H9 (cell line): ENCODE data around the gene TADA1. TPM values are rescaled to one million over a fixed set of nuclear protein-coding genes. Genes with fewer than 3 reads are reported as not detected.

Experiments used
- DNase-seq: peaks from one replicate; pipeline ENCODE4 v3.0.0-alpha.2; 2017
- H2AFZ ChIP-seq: one replicate; pipeline ENCODE4 v1.6.1; 2013; ENCODE audit warnings: mild to moderate bottlenecking, low read length, control low read depth, moderate library complexity
- H2AK5ac ChIP-seq: 2 replicates; pipeline ENCODE4 v1.6.1; 2013; ENCODE audit warnings: low read length, control low read depth, mixed read lengths; ENCODE audit not compliant: insufficient read length
- H2BK120ac ChIP-seq: one replicate; pipeline ENCODE4 v1.6.1; 2013; ENCODE audit warnings: low read depth, mild to moderate bottlenecking, low read length, control low read depth, inconsistent platforms; ENCODE audit not compliant: poor library complexity, severe bottlenecking
- H2BK12ac ChIP-seq: 2 replicates; pipeline ENCODE4 v1.6.1; 2013; ENCODE audit warnings: low read length, control low read depth, mixed read lengths, low read depth; ENCODE audit not compliant: insufficient read length
- H2BK15ac ChIP-seq: 2 replicates; pipeline ENCODE4 v1.6.1; 2013; ENCODE audit warnings: low read depth, low read length, control low read depth
- H2BK20ac ChIP-seq: one replicate; pipeline ENCODE4 v1.6.1; 2013; ENCODE audit warnings: low read depth, mild to moderate bottlenecking, low read length, control low read depth, inconsistent platforms; ENCODE audit not compliant: poor library complexity, severe bottlenecking
- H2BK5ac ChIP-seq: 2 replicates; pipeline ENCODE4 v1.6.1; 2013; ENCODE audit warnings: low read length, control low read depth, mixed read lengths; ENCODE audit not compliant: insufficient read length
- H3K14ac ChIP-seq: 2 replicates; pipeline ENCODE4 v1.6.1; 2013; ENCODE audit warnings: low read length, control low read depth; ENCODE audit not compliant: insufficient read depth
- H3K18ac ChIP-seq: 2 replicates; pipeline ENCODE4 v1.6.1; 2013; ENCODE audit warnings: low read depth, mild to moderate bottlenecking, mixed read lengths, low read length, control low read depth; ENCODE audit not compliant: insufficient read length
- H3K23ac ChIP-seq: 2 replicates; pipeline ENCODE4 v1.6.1; 2013; ENCODE audit warnings: low read length, control low read depth, mixed read lengths, low read depth; ENCODE audit not compliant: insufficient read length
- H3K23me2 ChIP-seq: 2 replicates; pipeline ENCODE4 v1.6.1; 2013; ENCODE audit warnings: low read depth, mild to moderate bottlenecking, mixed read lengths, low read length, control low read depth; ENCODE audit not compliant: insufficient read length, poor library complexity, severe bottlenecking
- H3K27ac ChIP-seq: 2 replicates; pipeline ENCODE4 v1.5.1; 2013; ENCODE audit warnings: low read length, control low read depth, mixed read lengths, low read depth; ENCODE audit not compliant: insufficient read length
- H3K27me3 ChIP-seq: 2 replicates; pipeline ENCODE4 v1.6.1; 2013; ENCODE audit warnings: low read length, control low read depth, inconsistent platforms; ENCODE audit not compliant: insufficient read depth
- H3K4ac ChIP-seq: 2 replicates; pipeline ENCODE4 v1.6.1; 2013; ENCODE audit warnings: low read depth, mild to moderate bottlenecking, control low read depth, inconsistent platforms, low read length, moderate library complexity
- H3K4me1 ChIP-seq: 2 replicates; pipeline ENCODE4 v1.6.1; 2013; ENCODE audit warnings: low read length, control low read depth, inconsistent platforms; ENCODE audit not compliant: insufficient read depth
- H3K4me2 ChIP-seq: 2 replicates; pipeline ENCODE4 v1.6.1; 2013; ENCODE audit warnings: low read length, control low read depth, mixed read lengths; ENCODE audit not compliant: insufficient read length, insufficient read depth
- H3K56ac ChIP-seq: 2 replicates; pipeline ENCODE4 v1.6.1; 2013; ENCODE audit warnings: low read depth, mild to moderate bottlenecking, mixed read lengths, low read length, control low read depth; ENCODE audit not compliant: insufficient read length
- H3K79me1 ChIP-seq: 2 replicates; pipeline ENCODE4 v1.6.1; 2013; ENCODE audit warnings: low read depth, mild to moderate bottlenecking, moderate library complexity, low read length, control low read depth, inconsistent platforms; ENCODE audit not compliant: insufficient read depth, poor library complexity, severe bottlenecking
- H3K79me2 ChIP-seq: 2 replicates; pipeline ENCODE4 v1.6.1; 2013; ENCODE audit warnings: low read length, control low read depth, inconsistent platforms; ENCODE audit not compliant: insufficient read depth
- H3K9ac ChIP-seq: 2 replicates; pipeline ENCODE4 v1.6.1; 2013; ENCODE audit warnings: low read length, control low read depth, mixed read lengths; ENCODE audit not compliant: insufficient read length; ENCODE audit errors: extremely low read depth
- H3K9me3 ChIP-seq: one replicate; pipeline ENCODE4 v1.6.1; 2013; ENCODE audit warnings: low read depth, low read length, inconsistent platforms; ENCODE audit not compliant: control insufficient read depth
- H3T11ph ChIP-seq: one replicate; pipeline ENCODE4 v1.6.1; 2013; ENCODE audit warnings: mild to moderate bottlenecking, low read length, control low read depth, inconsistent platforms
- H4K20me1 ChIP-seq: one replicate; pipeline ENCODE4 v1.6.1; 2013; ENCODE audit not compliant: control insufficient read depth, insufficient read length, insufficient read depth
- H4K5ac ChIP-seq: 2 replicates; pipeline ENCODE4 v1.6.1; 2013; ENCODE audit warnings: low read depth, mild to moderate bottlenecking, mixed read lengths, low read length, control low read depth; ENCODE audit not compliant: insufficient read length
- H4K8ac ChIP-seq: replicated peaks from 2 replicates; pipeline ENCODE4 v1.6.1; 2013; ENCODE audit warnings: low read length, control low read depth, mixed read lengths, low read depth; ENCODE audit not compliant: insufficient read length
- H4K91ac ChIP-seq: 2 replicates; pipeline ENCODE4 v1.6.1; 2013; ENCODE audit warnings: low read depth, mild to moderate bottlenecking, moderate library complexity, mixed read lengths, low read length, control low read depth; ENCODE audit not compliant: insufficient read length
- H3K27ac Mint-ChIP-seq, 3 experiments: 2 replicates in 2 of 3; 3 replicates in 1 of 3; pipeline ENCODE4 v1.8.0; 2020 to 2021; ENCODE audit warnings: mixed read lengths in 3 of 3, mild to moderate bottlenecking in 1 of 3, moderate library complexity in 1 of 3
- H3K27me3 Mint-ChIP-seq: 2 replicates; pipeline ENCODE4 v1.8.0; 2021; ENCODE audit warnings: low read depth, mild to moderate bottlenecking, moderate library complexity, mixed read lengths
- H3K36me3 Mint-ChIP-seq, 3 experiments: 2 replicates in 2 of 3; 3 replicates in 1 of 3; pipeline ENCODE4 v1.8.0; 2020 to 2021; ENCODE audit warnings: low read depth in 3 of 3, mixed read lengths in 3 of 3; ENCODE audit not compliant: insufficient read depth in 1 of 3
- H3K4me1 Mint-ChIP-seq, 2 experiments: 2 replicates each; pipeline ENCODE4 v1.8.0; 2020; ENCODE audit warnings: mixed read lengths in 2 of 2
- H3K4me3 Mint-ChIP-seq, 2 experiments: 2 replicates in 1 of 2; 3 replicates in 1 of 2; pipeline ENCODE4 v1.8.0; 2020 to 2021; ENCODE audit warnings: mild to moderate bottlenecking in 2 of 2, mixed read lengths in 2 of 2, moderate library complexity in 1 of 2
- H3K9me3 Mint-ChIP-seq, 2 experiments: 2 replicates in 1 of 2; 3 replicates in 1 of 2; pipeline ENCODE4 v1.8.0; 2020; ENCODE audit warnings: mild to moderate bottlenecking in 2 of 2, mixed read lengths in 2 of 2, moderate library complexity in 1 of 2
- WGBS: extraction: QIAGEN DNeasy Blood & Tissue Kit; methylation state at CpG from one replicate; pipeline ENCODE4 v1.1.7; 2013; ENCODE audit warnings: missing lambda C conversion rate, low lambda C conversion rate, mixed read lengths; ENCODE audit not compliant: insufficient read length; ENCODE audit errors: extremely low coverage; 5-methylcytosine and 5-hydroxymethylcytosine counted together
- total RNA-seq: library from RNA; stranded (reverse); gene quantifications from 2 replicates; pipeline ENCODE4 v1.2.1, GENCODE V29; 2021
- TF ChIP-seq, protein P1 (sequence below): fragments of 200-600 bp; sonication (generic); conservative IDR thresholded peaks from 3 replicates; pipeline ENCODE4 v1.8.0; 2021; ENCODE audit warnings: antibody characterized with exemption, mild to moderate bottlenecking

Gene TADA1
- total RNA-seq, 1 experiment from 2014 or later = 20.7 TPM

DNA sequence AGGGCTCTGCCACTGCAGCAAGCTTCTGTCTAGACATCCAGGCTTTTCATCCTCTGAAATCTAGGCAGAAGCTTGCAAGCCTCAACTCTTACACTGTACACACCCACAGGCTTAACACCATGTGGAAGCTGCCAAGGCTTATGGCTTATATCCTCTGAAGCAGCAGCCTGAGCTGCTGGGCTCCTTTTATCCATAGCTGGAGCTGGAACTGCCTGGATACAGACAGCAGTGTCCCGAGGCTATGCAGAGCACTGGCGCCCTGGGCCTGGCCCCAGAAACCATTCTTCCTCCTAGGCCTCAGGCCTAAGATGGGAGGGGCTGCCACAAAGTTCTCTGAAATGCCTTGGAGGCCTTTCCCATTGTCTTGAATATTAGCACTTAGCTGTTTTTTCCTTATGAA lies 56.1 kb downstream of the TADA1 start:
- Mint-ChIP-seq H3K9me3 (peaks cover 8 to 12% of the 10 kb centered on the region in 2 experiments; a peak in 4 of 5 replicates), H3K36me3 (peaks cover 5 to 8% (median 7%) of the 10 kb centered on the region in 3 experiments; a peak in 5 of 7 replicates), H3K27me3 (peaks cover 2% of the 10 kb centered on the region; the same call in 1 of the 2 replicates), H3K4me3 (no peak overlapping the region), H3K4me1 (no peaks in the 10 kb centered on the region), H3K27ac (no peak overlapping the region)
- H2BK20ac ChIP-seq = no peak overlapping the region
- no CpG with 5 or more reads among the region's 2 CpGs for WGBS
- TF ChIP-seq, protein P1, sequence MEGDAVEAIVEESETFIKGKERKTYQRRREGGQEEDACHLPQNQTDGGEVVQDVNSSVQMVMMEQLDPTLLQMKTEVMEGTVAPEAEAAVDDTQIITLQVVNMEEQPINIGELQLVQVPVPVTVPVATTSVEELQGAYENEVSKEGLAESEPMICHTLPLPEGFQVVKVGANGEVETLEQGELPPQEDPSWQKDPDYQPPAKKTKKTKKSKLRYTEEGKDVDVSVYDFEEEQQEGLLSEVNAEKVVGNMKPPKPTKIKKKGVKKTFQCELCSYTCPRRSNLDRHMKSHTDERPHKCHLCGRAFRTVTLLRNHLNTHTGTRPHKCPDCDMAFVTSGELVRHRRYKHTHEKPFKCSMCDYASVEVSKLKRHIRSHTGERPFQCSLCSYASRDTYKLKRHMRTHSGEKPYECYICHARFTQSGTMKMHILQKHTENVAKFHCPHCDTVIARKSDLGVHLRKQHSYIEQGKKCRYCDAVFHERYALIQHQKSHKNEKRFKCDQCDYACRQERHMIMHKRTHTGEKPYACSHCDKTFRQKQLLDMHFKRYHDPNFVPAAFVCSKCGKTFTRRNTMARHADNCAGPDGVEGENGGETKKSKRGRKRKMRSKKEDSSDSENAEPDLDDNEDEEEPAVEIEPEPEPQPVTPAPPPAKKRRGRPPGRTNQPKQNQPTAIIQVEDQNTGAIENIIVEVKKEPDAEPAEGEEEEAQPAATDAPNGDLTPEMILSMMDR = no peak
- H3K4me1 ChIP-seq = no peaks in the 10 kb centered on the region
- no peak overlapping the region for H2AFZ ChIP-seq
- no peaks in the 10 kb centered on the region for H4K20me1 ChIP-seq
- no peak overlapping the region for H2AK5ac ChIP-seq
- H2BK12ac ChIP-seq = no peak overlapping the region
- DNase-seq = no peak
- H3K14ac ChIP-seq = no peak overlapping the region
- no peak overlapping the region for H3K23ac ChIP-seq
- H3K56ac ChIP-seq = no peak overlapping the region
- no peak overlapping the region for H4K8ac ChIP-seq
- no peak overlapping the region for H2BK120ac ChIP-seq
- no peaks in the 10 kb centered on the region for H3K79me1 ChIP-seq
- no peak overlapping the region for H3K4ac ChIP-seq
- H3K4me2 ChIP-seq = no peak overlapping the region
- no peaks in the 10 kb centered on the region for H3K9me3 ChIP-seq
- H3K9ac ChIP-seq = no peak overlapping the region
- no peak overlapping the region for H4K91ac ChIP-seq
- no peak overlapping the region for H2BK15ac ChIP-seq
- no peaks in the 10 kb centered on the region for H3K79me2 ChIP-seq
- H2BK5ac ChIP-seq = no peak overlapping the region
- no peaks in the 10 kb centered on the region for H3K23me2 ChIP-seq
- no peak overlapping the region for H3K27ac ChIP-seq
- H3K18ac ChIP-seq = no peak overlapping the region
- no peaks in the 10 kb centered on the region for H3K27me3 ChIP-seq
- no peak overlapping the region for H3T11ph ChIP-seq
- H4K5ac ChIP-seq = no peak overlapping the region
